COLO668 (cell line): ENCODE data around the gene MAP1S.
A peak's percentile ranks its signal among the peaks of the same experiment; 100 is the strongest.
"Not testable (repeated sequence)": the region's sequence is repeated elsewhere in the genome, so short reads cannot be mapped to it uniquely, and the experiment has no call there.

ENCODE experiments used
- DNase-seq: peaks from one replicate; lab custom pipeline; 2025; ENCODE audit not compliant: unreplicated experiment; lab: John Stamatoyannopoulos, UW

The MAP1S gene

GRCh38 chr19:17762505-17763229 lies 43.4 kb downstream of the MAP1S start:
- DNase-seq, result peak; percentile 26

GRCh38 chr19:17764348-17764747 lies 45.1 kb downstream of the MAP1S start:
- DNase-seq, result no peak

GRCh38 chr19:17765069-17765618 lies 45.9 kb downstream of the MAP1S start:
- peak; percentile 19 for DNase-seq

- peak; percentile 80 for DNase-seq
These were observed 47.4 kb downstream of the MAP1S start for GRCh38 chr19:17766543-17767131.

GRCh38 chr19:17767559-17767958 lies 48.3 kb downstream of the MAP1S start:
- DNase-seq, result no peak

- DNase-seq, result no peak
These were observed 51.3 kb downstream of the MAP1S start for GRCh38 chr19:17770613-17771012.

- DNase-seq, result peak; percentile 4
These were observed 52.9 kb downstream of the MAP1S start for GRCh38 chr19:17772172-17772571.

- DNase-seq, result peak; percentile 24
These were observed 56.1 kb downstream of the MAP1S start for GRCh38 chr19:17775245-17775927.

GRCh38 chr19:17775991-17776803 lies 56.9 kb downstream of the MAP1S start:
- no peak for DNase-seq

GRCh38 chr19:17777840-17778239 lies 58.6 kb downstream of the MAP1S start:
- DNase-seq, result not testable (repeated sequence)

- peak; percentile 27 for DNase-seq
These were observed 59.1 kb downstream of the MAP1S start for GRCh38 chr19:17778251-17778967.

GRCh38 chr19:17778968-17779929 lies 60.0 kb downstream of the MAP1S start:
- no peak for DNase-seq

GRCh38 chr19:17780781-17781180 lies 61.5 kb downstream of the MAP1S start:
- no peak for DNase-seq

GRCh38 chr19:17783721-17784120 lies 64.4 kb downstream of the MAP1S start:
- not testable (repeated sequence) for DNase-seq
